MM.1S (cell line): ENCODE measurements around the gene HIGD2A.

Experiments
- CTCF ChIP-seq: fragments of 300-600 bp; sonication (generic); IDR thresholded peaks from 2 replicates; pipeline ENCODE4 v1.5.1; 2016; ENCODE audit warnings: antibody characterized with exemption, low read length, mixed read lengths
- EZH2 ChIP-seq: fragments of 300-600 bp; sonication (generic); optimal IDR thresholded peaks from 2 replicates; pipeline ENCODE3; 2017; ENCODE audit warnings: low read depth, mild to moderate bottlenecking, antibody characterized with exemption, low read length, mixed read lengths

- TF ChIP-seq EZH2, result no peak
- TF ChIP-seq CTCF, result no peak
Observed at GRCh38 chr5:176382721-176383120, 5.8 kb upstream of the HIGD2A start.
